Spleen (tissue), 7 donors: Measurements from ENCODE around the gene PTPRO.

Experiments
- POLR2A ChIP-seq, 3 donors: fragments of 450-650 bp; IDR thresholded peaks; one replicate each; pipeline ENCODE4 v1.5.1; 2017; ENCODE audit warnings: antibody characterized with exemption in 3 of 3, mild to moderate bottlenecking in 1 of 3
- POLR2AphosphoS5 ChIP-seq, 3 donors: sonication (generic); formaldehyde crosslinking; IDR thresholded peaks; one replicate each; pipeline ENCODE4 v1.5.1; 2017; ENCODE audit warnings: antibody characterized with exemption in 3 of 3
- TF ChIP-seq, protein P1 (sequence below), 11 experiments: fragments of 200-600 bp in 7 of 11; fragments of 450-650 bp in 4 of 11; sonication (generic) in 4 of 11; IDR thresholded peaks in 8 of 11; conservative IDR thresholded peaks in 3 of 11; 1 replicate in 7 of 11; 2 replicates in 4 of 11; pipeline versions ENCODE4 v1.4.0 to v1.8.0; 2016 to 2021; ENCODE audit warnings: antibody characterized with exemption in 11 of 11, inconsistent platforms in 4 of 11, mild to moderate bottlenecking in 1 of 11
- donor health status: DM: no; HTN: no; CAD: no; lungs with moderate emphysema.
- donor health status: DM: no; HTN: no; CAD: no.
- donor health status: DM: no; HTN: no; CAD: no.

DNA sequence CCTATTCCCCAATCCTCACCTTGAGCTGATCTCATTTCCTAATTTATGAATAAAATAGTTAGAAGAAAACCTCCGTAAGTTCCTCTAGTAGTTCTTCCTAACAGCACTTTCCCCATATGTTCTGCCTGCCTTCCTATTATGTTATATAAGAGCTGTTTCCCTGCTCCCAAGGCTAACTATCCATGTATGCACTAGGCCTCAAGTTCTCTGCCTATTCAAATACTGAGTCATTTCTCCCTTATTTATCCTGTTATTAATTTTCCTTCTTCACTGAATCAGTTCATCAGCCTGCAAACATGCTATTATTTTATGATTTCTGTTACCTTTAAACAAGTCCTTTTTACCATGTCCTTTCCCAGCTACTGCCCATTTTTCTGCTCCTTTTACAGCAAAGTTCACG, 302.8 kb downstream of the PTPRO start:
- TF ChIP-seq, protein P1, sequence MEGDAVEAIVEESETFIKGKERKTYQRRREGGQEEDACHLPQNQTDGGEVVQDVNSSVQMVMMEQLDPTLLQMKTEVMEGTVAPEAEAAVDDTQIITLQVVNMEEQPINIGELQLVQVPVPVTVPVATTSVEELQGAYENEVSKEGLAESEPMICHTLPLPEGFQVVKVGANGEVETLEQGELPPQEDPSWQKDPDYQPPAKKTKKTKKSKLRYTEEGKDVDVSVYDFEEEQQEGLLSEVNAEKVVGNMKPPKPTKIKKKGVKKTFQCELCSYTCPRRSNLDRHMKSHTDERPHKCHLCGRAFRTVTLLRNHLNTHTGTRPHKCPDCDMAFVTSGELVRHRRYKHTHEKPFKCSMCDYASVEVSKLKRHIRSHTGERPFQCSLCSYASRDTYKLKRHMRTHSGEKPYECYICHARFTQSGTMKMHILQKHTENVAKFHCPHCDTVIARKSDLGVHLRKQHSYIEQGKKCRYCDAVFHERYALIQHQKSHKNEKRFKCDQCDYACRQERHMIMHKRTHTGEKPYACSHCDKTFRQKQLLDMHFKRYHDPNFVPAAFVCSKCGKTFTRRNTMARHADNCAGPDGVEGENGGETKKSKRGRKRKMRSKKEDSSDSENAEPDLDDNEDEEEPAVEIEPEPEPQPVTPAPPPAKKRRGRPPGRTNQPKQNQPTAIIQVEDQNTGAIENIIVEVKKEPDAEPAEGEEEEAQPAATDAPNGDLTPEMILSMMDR (IDR thresholded peaks at IDR 0.05 in 8 of 11, conservative IDR thresholded peaks at IDR 0.05 in 3 of 11) = no peak
- TF ChIP-seq POLR2AphosphoS5 (IDR thresholded peaks at IDR 0.05) = no peak
- no peak for TF ChIP-seq POLR2A (IDR thresholded peaks at IDR 0.05)
